HFF-Myc (cell line): ENCODE results near the gene CPA1.
"Not testable (repeated sequence)": the region's sequence is repeated elsewhere in the genome, so short reads cannot be mapped to it uniquely, and the experiment has no call there.

ENCODE experiments used
- DNase-seq: peaks from one replicate; pipeline ENCODE4 v3.0.0-alpha.2; 2011; ENCODE audit warnings: low read depth; ENCODE audit errors: extremely low read depth
- H3K4me3 ChIP-seq: replicated peaks from 2 replicates; pipeline ENCODE4 v1.5.1; 2011; ENCODE audit warnings: low read depth, mild to moderate bottlenecking, control low read depth, low read length
- TF ChIP-seq, protein P1 (sequence below): IDR thresholded peaks from 2 replicates; pipeline ENCODE4 v1.5.1; 2012; ENCODE audit warnings: mild to moderate bottlenecking, low read depth, low read length, control low read depth; ENCODE audit errors: missing control alignments

CPA1 gene

DNA sequence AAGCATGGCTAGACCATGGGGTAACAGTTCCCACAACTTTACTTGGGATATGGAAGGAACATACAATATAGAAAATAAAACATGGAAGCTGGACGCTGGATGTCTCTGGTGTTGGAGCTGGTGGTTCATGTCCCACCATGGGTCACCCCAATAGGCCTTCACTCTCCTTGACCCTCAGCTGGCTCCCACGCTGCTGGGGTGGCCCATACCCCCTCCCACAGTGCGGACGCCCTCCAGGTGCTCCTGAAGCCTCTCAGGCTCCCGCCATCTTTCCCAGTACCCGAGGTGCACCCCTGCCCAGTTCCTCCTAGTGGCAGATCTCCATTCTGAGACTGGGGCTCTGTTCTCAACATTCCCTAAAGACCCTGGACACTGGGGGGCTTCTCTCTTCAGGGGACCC, 5.8 kb upstream of the CPA1 start:
- TF ChIP-seq, protein P1, sequence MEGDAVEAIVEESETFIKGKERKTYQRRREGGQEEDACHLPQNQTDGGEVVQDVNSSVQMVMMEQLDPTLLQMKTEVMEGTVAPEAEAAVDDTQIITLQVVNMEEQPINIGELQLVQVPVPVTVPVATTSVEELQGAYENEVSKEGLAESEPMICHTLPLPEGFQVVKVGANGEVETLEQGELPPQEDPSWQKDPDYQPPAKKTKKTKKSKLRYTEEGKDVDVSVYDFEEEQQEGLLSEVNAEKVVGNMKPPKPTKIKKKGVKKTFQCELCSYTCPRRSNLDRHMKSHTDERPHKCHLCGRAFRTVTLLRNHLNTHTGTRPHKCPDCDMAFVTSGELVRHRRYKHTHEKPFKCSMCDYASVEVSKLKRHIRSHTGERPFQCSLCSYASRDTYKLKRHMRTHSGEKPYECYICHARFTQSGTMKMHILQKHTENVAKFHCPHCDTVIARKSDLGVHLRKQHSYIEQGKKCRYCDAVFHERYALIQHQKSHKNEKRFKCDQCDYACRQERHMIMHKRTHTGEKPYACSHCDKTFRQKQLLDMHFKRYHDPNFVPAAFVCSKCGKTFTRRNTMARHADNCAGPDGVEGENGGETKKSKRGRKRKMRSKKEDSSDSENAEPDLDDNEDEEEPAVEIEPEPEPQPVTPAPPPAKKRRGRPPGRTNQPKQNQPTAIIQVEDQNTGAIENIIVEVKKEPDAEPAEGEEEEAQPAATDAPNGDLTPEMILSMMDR, result no peak
- DNase-seq, result no peak
- H3K4me3 ChIP-seq, result no peak overlapping the region

DNA sequence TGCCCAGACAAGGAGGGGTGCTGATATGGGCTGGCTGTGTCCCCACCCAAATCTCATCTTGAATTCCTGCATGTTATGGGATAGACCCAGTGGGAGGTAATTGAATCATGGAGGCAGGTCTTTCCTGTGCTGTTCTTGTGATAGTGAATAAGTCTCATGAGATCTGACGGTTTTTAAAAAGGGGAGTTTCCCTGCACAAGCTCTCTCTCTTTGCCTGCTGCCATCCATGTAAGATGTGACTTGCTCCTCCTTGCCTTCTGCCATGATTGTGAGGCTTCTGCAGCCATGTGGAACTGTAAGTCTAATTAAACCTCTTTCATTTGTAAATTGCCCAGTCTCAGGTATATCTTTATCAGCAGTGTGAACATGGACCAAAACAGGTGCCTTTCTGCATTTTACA, 3.8 kb upstream of the CPA1 start:
- not testable (repeated sequence) for H3K4me3 ChIP-seq, DNase-seq

DNA sequence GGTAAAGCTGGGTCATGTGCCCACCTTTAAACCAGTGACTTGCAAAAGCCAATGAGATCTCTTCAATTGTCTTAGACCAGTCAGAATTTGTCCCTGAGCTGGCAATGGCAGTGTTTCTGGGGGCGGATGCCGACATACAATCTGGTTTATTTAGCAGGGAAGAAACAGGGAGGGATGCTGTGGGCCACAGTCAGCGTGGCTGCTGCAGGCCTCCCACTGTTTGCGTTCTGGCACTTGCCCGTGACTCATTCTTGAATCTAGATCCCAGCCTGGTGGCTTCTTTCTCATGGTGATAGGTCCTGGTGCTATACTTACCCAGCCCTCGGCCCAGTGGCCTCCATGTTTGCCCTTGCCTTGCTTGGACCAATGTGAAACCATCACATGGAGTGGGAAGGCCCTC, 3.1 kb upstream of the CPA1 start:
- H3K4me3 ChIP-seq, result no peak overlapping the region
- TF ChIP-seq, protein P1, result no peak
- DNase-seq, result no peak

DNA sequence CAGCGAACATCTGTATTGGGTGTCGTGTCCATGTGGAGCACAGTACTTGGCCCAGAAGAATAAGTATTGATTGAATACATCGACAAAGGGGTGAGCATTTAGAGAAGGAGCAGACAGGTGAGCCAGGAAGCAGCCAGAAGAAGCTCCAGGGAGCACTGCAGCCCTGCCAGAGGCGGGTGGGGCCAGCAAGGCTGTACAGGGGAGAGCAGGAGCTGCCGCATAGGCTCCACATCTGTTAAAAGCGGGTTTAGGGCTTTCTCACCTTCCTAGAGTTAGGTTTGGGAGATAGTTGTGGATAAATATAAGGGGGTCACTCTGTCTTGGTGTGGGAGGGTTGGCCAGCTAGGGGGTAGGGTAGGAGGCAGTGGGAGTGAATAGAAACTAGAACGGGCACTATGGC, 1.3 kb upstream of the CPA1 start:
- no peak overlapping the region for H3K4me3 ChIP-seq
- TF ChIP-seq, protein P1, result no peak
- no peak for DNase-seq

DNA sequence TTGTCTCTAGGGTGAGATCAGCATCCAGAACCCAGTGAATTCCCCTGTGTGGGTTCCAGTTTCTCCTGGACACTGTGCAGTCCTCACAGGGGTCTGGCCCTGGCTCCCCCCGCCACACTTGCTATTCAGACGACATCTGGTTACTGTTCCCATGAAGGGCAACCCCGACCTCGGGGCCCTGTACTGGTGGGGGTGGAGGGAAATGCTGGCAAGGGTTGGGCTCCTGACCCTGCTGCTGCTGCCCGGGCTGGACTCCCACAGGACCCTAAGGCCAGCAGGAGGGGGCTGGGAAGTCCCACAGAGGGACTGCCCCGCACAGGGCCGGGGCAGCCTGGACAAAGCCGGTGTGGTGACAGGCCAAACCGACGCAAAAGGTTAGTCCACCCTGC, 768 bp upstream of the CPA1 start:
- no peak for DNase-seq
- TF ChIP-seq, protein P1, result no peak
- H3K4me3 ChIP-seq, result no peak overlapping the region

DNA sequence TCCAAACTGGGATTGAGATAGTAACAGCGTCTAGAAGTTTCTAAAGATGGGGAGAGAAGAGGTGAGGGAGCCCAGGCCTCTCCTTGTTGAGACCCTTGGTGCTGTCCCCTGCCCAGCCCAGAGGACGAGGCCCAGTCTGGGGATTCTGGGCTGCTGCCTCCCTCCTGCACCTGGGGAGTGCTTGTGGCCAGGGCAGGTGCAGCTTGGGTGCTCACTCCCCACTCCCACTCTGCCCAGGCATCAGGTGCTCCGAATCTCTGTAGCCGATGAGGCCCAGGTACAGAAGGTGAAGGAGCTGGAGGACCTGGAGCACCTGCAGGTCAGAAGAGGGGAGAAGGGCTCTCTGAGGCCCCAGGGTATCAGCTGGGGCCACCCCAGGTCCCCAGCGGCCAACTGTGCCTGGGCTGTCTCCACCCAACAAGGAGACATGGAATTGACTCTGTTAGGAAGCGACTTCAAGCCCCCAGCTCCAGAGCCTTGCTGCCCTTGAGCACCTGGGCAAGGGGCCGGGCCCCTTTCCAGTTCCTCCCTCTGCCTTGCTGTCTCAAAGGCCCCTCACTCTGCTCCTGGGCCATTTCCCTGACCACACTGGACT, 664 bp downstream of the CPA1 start:
- H3K4me3 ChIP-seq, result no peak overlapping the region
- DNase-seq, result no peak
- TF ChIP-seq, protein P1, result no peak

DNA sequence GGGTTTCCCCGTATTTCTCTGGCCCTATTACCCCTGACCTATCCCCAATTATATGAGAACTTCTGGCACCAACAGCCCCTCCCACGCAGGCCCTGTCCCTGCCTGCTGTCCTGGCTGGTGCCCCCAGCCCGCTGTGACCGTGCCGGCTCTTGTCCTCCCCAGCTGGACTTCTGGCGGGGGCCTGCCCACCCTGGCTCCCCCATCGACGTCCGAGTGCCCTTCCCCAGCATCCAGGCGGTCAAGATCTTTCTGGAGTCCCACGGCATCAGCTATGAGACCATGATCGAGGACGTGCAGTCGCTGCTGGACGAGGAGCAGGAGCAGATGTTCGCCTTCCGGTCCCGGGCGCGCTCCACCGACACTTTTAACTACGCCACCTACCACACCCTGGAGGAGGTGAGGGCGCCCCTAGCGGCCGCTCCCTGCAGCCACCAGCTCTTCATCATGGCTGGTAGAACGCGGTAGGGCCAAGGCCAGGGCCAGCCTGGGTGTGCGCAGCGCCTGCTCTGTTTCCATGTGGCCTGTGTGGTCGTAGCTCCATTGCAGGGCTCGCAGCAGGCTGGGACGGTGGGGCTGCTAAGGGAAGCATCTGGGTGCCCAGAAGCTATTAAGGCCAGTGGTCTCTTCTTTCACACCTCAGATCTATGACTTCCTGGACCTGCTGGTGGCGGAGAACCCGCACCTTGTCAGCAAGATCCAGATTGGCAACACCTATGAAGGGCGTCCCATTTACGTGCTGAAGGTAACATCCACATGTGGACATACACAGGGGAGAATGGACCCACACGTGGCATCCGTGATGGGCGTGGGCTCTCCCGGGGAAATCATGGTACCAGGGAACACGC, 1.4 kb downstream of the CPA1 start:
- no peak overlapping the region for H3K4me3 ChIP-seq
- TF ChIP-seq, protein P1, result peak; percentile 20
- DNase-seq, result no peak
